IPS-18c (cell line): Measurements from ENCODE around the gene TSPAN9.
A peak's percentile ranks its signal among the peaks of the same experiment; 100 is the strongest.

ENCODE experiments used
- H3K4me3 ChIP-seq: 2 replicates; pipeline ENCODE4 v1.7.0; 2013; ENCODE audit warnings: low read depth, mild to moderate bottlenecking, low read length, moderate library complexity; ENCODE audit not compliant: insufficient read depth
- H3K9me3 ChIP-seq: one replicate; pipeline ENCODE4 v1.6.1; 2013; ENCODE audit warnings: mild to moderate bottlenecking, low read length, moderate library complexity; ENCODE audit not compliant: control insufficient read depth, insufficient read depth

Gene TSPAN9

GRCh38 chr12:3138941-3139511 lies 61.8 kb downstream of the TSPAN9 start:
- Histone ChIP-seq H3K4me3 (no peak overlapping the region), H3K9me3 (peaks cover 2% of the 10 kb centered on the region)

GRCh38 chr12:3139760-3140159 lies 62.6 kb downstream of the TSPAN9 start:
- H3K4me3 ChIP-seq, result no peak overlapping the region
- peaks cover 2% of the 10 kb centered on the region for H3K9me3 ChIP-seq

GRCh38 chr12:3140284-3140683 lies 63.1 kb downstream of the TSPAN9 start:
- H3K9me3 ChIP-seq, result peaks cover 2% of the 10 kb centered on the region
- no peak overlapping the region for H3K4me3 ChIP-seq

GRCh38 chr12:3141339-3142321 lies 64.5 kb downstream of the TSPAN9 start:
- Histone ChIP-seq H3K9me3 (peaks cover 2% of the 10 kb centered on the region), H3K4me3 (no peak overlapping the region)

GRCh38 chr12:3142386-3142785 lies 65.2 kb downstream of the TSPAN9 start:
- H3K9me3 ChIP-seq, result peaks cover 2% of the 10 kb centered on the region
- no peak overlapping the region for H3K4me3 ChIP-seq

GRCh38 chr12:3144495-3144894 lies 67.3 kb downstream of the TSPAN9 start:
- H3K9me3 ChIP-seq, result no peaks in the 10 kb centered on the region

GRCh38 chr12:3145033-3145432 lies 67.9 kb downstream of the TSPAN9 start:
- Histone ChIP-seq H3K4me3 (no peak overlapping the region), H3K9me3 (no peaks in the 10 kb centered on the region)

More at GRCh38 chr12:3144495-3144894, 67.3 kb downstream of the TSPAN9 start:
- no peak overlapping the region for H3K4me3 ChIP-seq

- Histone ChIP-seq H3K9me3 (no peaks in the 10 kb centered on the region), H3K4me3 (no peak overlapping the region)
Observed at GRCh38 chr12:3145546-3146310, 68.5 kb downstream of the TSPAN9 start.

- no peaks in the 10 kb centered on the region for H3K9me3 ChIP-seq
- no peak overlapping the region for H3K4me3 ChIP-seq
Observed at GRCh38 chr12:3147260-3147659, 70.1 kb downstream of the TSPAN9 start.

- Histone ChIP-seq H3K4me3 (no peak overlapping the region), H3K9me3 (no peaks in the 10 kb centered on the region)
Observed at GRCh38 chr12:3148366-3149000, 71.3 kb downstream of the TSPAN9 start.

- Histone ChIP-seq H3K4me3 (no peak overlapping the region), H3K9me3 (no peaks in the 10 kb centered on the region)
Observed at GRCh38 chr12:3149515-3150307, 72.5 kb downstream of the TSPAN9 start.

- Histone ChIP-seq H3K9me3 (no peaks in the 10 kb centered on the region), H3K4me3 (no peak overlapping the region)
Observed at GRCh38 chr12:3150308-3150670, 73.1 kb downstream of the TSPAN9 start.

GRCh38 chr12:3150931-3151835 lies 74.0 kb downstream of the TSPAN9 start:
- H3K4me3 ChIP-seq, result 0 out of 2 replicates have a peak overlapping the region, but pooled peaks have one; percentile 3

GRCh38 chr12:3152011-3152511 lies 74.9 kb downstream of the TSPAN9 start:
- H3K4me3 ChIP-seq, result no peak overlapping the region
- no peaks in the 10 kb centered on the region for H3K9me3 ChIP-seq

More at GRCh38 chr12:3150931-3151835, 74.0 kb downstream of the TSPAN9 start:
- H3K9me3 ChIP-seq, result no peaks in the 10 kb centered on the region

- no peak overlapping the region for H3K4me3 ChIP-seq
Observed at GRCh38 chr12:3152892-3153291, 75.7 kb downstream of the TSPAN9 start.

More at GRCh38 chr12:3152892-3153291, 75.7 kb downstream of the TSPAN9 start:
- H3K9me3 ChIP-seq, result no peaks in the 10 kb centered on the region
